ENCODE measurements around the gene PTGES3.

The PTGES3 gene

DNA sequence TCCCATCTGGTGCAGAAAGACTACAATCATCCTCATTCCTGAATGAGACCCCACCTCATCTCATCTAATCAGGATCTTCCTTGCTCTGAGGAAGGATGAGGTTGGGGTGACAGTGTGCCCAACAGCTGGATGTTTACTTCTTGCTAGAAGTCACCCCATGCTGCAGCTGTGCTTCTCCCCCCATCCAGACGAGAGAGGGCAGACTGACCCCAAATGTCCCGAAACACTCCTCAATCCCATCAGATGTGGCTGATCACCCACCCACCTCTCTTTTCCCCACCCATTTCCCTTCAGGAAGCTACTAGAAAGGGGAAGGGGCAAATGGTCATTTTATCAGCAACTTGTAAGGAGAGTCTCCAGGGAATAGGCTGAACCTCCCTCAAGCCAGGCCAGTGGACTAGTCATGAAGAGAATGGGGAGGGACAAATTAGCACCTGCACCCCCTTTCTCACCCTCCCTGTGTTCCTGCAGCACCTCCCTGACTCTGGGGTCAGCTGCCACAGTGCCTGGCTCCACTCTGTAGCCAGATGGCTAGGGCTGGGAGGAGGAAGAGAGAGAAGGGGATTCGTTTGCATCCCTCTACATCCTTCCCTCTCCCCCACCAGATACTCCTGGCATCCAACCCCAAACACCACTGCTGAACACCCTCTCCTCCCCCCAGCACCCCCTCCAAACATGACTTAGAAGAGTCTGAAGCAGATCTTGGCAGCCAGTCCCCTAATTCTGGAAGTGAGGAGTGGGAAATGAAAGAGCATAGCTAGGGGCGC is 55.2 kb downstream of the PTGES3 start:
- Histone ChIP-seq H3K9me3 (no peaks in the 10 kb centered on the region), H3K36me3 (peaks cover 12% of the 10 kb centered on the region), H3K4me1 (peaks cover 21% of the 10 kb centered on the region), H3K4me3 (ENCODE audit: low read depth, low read length) (peak overlapping the region; percentile 43), H3K27me3 (no peaks in the 10 kb centered on the region)
- TF ChIP-seq, protein P1, sequence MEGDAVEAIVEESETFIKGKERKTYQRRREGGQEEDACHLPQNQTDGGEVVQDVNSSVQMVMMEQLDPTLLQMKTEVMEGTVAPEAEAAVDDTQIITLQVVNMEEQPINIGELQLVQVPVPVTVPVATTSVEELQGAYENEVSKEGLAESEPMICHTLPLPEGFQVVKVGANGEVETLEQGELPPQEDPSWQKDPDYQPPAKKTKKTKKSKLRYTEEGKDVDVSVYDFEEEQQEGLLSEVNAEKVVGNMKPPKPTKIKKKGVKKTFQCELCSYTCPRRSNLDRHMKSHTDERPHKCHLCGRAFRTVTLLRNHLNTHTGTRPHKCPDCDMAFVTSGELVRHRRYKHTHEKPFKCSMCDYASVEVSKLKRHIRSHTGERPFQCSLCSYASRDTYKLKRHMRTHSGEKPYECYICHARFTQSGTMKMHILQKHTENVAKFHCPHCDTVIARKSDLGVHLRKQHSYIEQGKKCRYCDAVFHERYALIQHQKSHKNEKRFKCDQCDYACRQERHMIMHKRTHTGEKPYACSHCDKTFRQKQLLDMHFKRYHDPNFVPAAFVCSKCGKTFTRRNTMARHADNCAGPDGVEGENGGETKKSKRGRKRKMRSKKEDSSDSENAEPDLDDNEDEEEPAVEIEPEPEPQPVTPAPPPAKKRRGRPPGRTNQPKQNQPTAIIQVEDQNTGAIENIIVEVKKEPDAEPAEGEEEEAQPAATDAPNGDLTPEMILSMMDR (IDR thresholded peaks at IDR 0.05; ENCODE audit: low read depth, low read length): no peak
- no peak for DNase-seq

- no peaks in the 10 kb centered on the region for H3K27me3 ChIP-seq
- peak; percentile 75 for DNase-seq
- H3K4me1 ChIP-seq: peaks cover 18% of the 10 kb centered on the region
- TF ChIP-seq, protein P1 (IDR thresholded peaks at IDR 0.05; ENCODE audit: low read depth, low read length): no peak
- peak overlapping the region; percentile 43 for H3K4me3 ChIP-seq (ENCODE audit: low read depth, low read length)
- peaks cover 5% of the 10 kb centered on the region for H3K36me3 ChIP-seq
- H3K9me3 ChIP-seq: no peaks in the 10 kb centered on the region
These were observed 56.0 kb downstream of the PTGES3 start for GRCh38 chr12:56631790-56632700.

- no peaks in the 10 kb centered on the region for H3K27me3 ChIP-seq
These were observed 57.9 kb downstream of the PTGES3 start, which contains the start of gene BAZ2A for GRCh38 chr12:56630180-56630632. Gene BAZ2A, minus strand, starts transcription at chr12:56630326. Its CDS starts 12,796 bp downstream, at chr12:56617530.

DNA sequence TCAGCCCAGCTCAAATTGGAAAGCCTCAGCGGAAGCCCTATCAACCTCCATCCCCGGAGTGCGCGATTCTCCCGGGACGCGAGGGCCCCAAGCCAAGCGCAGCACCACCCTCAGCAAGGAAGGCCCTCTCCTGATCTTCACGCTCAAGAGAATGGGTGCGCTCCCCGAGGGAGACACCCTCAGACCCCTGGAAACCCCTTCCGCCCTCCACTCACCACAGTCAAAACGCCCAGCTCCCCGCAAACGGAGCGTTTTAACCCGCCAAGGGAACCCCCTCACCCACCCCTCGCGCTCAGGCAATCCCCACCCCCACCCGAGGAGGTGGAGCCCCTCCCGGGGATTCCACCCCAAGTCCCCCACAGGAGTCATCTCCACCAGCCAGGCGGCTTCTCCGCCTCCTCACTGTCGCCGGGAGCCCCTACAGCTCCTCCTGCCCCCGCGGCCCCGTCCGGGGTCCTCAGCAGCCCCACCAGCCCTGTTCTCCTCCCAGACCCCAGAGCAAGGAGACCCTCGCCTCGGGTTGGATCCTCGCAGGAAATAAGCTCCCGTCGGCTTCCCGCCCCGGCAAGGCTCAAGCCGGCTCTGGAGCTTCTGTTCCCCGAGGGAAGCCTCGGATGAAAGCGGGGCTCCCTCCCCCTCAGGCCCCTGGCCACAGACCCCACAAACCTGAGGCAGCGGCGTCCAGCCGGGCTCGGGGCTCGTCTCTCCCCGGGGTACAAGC is 58.5 kb downstream of the PTGES3 start:
- DNase-seq: no peak
- H3K36me3 ChIP-seq: peaks cover 18% of the 10 kb centered on the region
- TF ChIP-seq, protein P1 (IDR thresholded peaks at IDR 0.05; ENCODE audit: low read depth, low read length): no peak
- no peaks in the 10 kb centered on the region for H3K9me3 ChIP-seq
- H3K27me3 ChIP-seq: no peaks in the 10 kb centered on the region
- peak overlapping the region; percentile 95 for H3K4me3 ChIP-seq (ENCODE audit: low read depth, low read length)
- peaks cover 18% of the 10 kb centered on the region for H3K4me1 ChIP-seq

More at GRCh38 chr12:56630180-56630632, 57.9 kb downstream of the PTGES3 start, which contains the start of gene BAZ2A:
- Histone ChIP-seq H3K9me3 (no peaks in the 10 kb centered on the region), H3K4me3 (ENCODE audit: low read depth, low read length) (peak within 1 kb of the TSS; percentile 95), H3K4me1 (peaks cover 18% of the 10 kb centered on the region), H3K36me3 (peaks cover 18% of the 10 kb centered on the region)
- peak; percentile 90 for DNase-seq
- TF ChIP-seq, protein P1 (IDR thresholded peaks at IDR 0.05; ENCODE audit: low read depth, low read length): no peak

- H3K36me3 ChIP-seq: peaks cover 22% of the 10 kb centered on the region
- H3K4me3 ChIP-seq (ENCODE audit: low read depth, low read length): peak overlapping the region; percentile 95
- peaks cover 18% of the 10 kb centered on the region for H3K4me1 ChIP-seq
- TF ChIP-seq, protein P1 (IDR thresholded peaks at IDR 0.05; ENCODE audit: low read depth, low read length): no peak
- peak; percentile 74 for DNase-seq
- no peaks in the 10 kb centered on the region for H3K9me3 ChIP-seq
- no peaks in the 10 kb centered on the region for H3K27me3 ChIP-seq
These were observed 59.2 kb downstream of the PTGES3 start for GRCh38 chr12:56628671-56629458.

All from BE2C (cell line).